ENCODE data around the gene NECTIN2. TPM values are rescaled to one million over a fixed set of nuclear protein-coding genes. Genes with fewer than 3 reads are reported as not detected.

NECTIN2 gene
- total RNA-seq, 1 experiment from 2014 or later = 176 TPM

- H4K8ac ChIP-seq (replicated peaks; ENCODE audit: insufficient read length, low read depth, low read length) = no peak overlapping the region
- H2BK5ac ChIP-seq (ENCODE audit: insufficient read length, low read length) = no peak overlapping the region
- no peak overlapping the region for H2BK120ac ChIP-seq (ENCODE audit: low read depth, low read length, poor library complexity, severe bottlenecking)
- no peak overlapping the region for H3K9ac ChIP-seq (ENCODE audit: extremely low read depth, insufficient read length, low read length)
- no peaks in the 10 kb centered on the region for H4K20me1 ChIP-seq (ENCODE audit: control insufficient read depth, insufficient read depth, insufficient read length)
- 0 out of 7 replicates have a peak overlapping the region, but pooled peaks of 2 of the 3 experiments have one; percentile 14 to 35 for H3K27ac Mint-ChIP-seq
- H3K4ac ChIP-seq (ENCODE audit: low read depth, low read length) = no peak overlapping the region
- no peak overlapping the region for H3K27ac ChIP-seq (ENCODE audit: insufficient read length, low read depth, low read length)
- no peak overlapping the region for H3K56ac ChIP-seq (ENCODE audit: insufficient read length, low read depth, low read length)
- WGBS (ENCODE audit: extremely low coverage, insufficient read length, low lambda C conversion rate) = no CpG with 5 or more reads among the region's 5 CpGs
- peaks cover 38 to 48% of the 10 kb centered on the region in 2 experiments for H3K4me1 Mint-ChIP-seq
- no peak overlapping the region for H2AK5ac ChIP-seq (ENCODE audit: insufficient read length, low read length)
- no peak overlapping the region for H3K4me3 Mint-ChIP-seq
- no peaks in the 10 kb centered on the region for H3K9me3 ChIP-seq (ENCODE audit: control insufficient read depth, low read depth, low read length)
- H3K14ac ChIP-seq (ENCODE audit: insufficient read depth, low read length) = no peak overlapping the region
- H3K27me3 Mint-ChIP-seq (ENCODE audit: low read depth) = peaks cover 53% of the 10 kb centered on the region
- H3K23ac ChIP-seq (ENCODE audit: insufficient read length, low read depth, low read length) = no peak overlapping the region
- H3K79me1 ChIP-seq (ENCODE audit: insufficient read depth, low read depth, low read length, poor library complexity, severe bottlenecking) = no peaks in the 10 kb centered on the region
- no peak overlapping the region for H4K5ac ChIP-seq (ENCODE audit: insufficient read length, low read depth, low read length)
- H3K23me2 ChIP-seq (ENCODE audit: insufficient read length, low read depth, low read length, poor library complexity, severe bottlenecking) = peaks cover 11% of the 10 kb centered on the region
- H4K91ac ChIP-seq (ENCODE audit: insufficient read length, low read depth, low read length) = no peak overlapping the region
- H3K4me2 ChIP-seq (ENCODE audit: insufficient read depth, insufficient read length, low read length) = no peak overlapping the region
- peaks cover 11% of the 10 kb centered on the region for H3K27me3 ChIP-seq (ENCODE audit: insufficient read depth, low read length)
- H3K4me1 ChIP-seq (ENCODE audit: insufficient read depth, low read length) = peaks cover 2% of the 10 kb centered on the region; the same call in 1 of the 2 replicates
- no peak for DNase-seq
- H3K79me2 ChIP-seq (ENCODE audit: insufficient read depth, low read length) = no peaks in the 10 kb centered on the region
- H3K9me3 Mint-ChIP-seq = no peaks in the 10 kb centered on the region
- no peak overlapping the region for H3T11ph ChIP-seq (ENCODE audit: low read length)
- peak overlapping the region; percentile 40 for H3K18ac ChIP-seq (ENCODE audit: insufficient read length, low read depth, low read length)
- H2AFZ ChIP-seq (ENCODE audit: low read length) = no peak overlapping the region
- no peak overlapping the region for H2BK20ac ChIP-seq (ENCODE audit: low read depth, low read length, poor library complexity, severe bottlenecking)
- H2BK15ac ChIP-seq (ENCODE audit: low read depth, low read length) = no peak overlapping the region
- TF ChIP-seq CTCF (conservative IDR thresholded peaks at IDR 0.05) = no peak
- H2BK12ac ChIP-seq (ENCODE audit: insufficient read length, low read depth, low read length) = no peak overlapping the region
- H3K36me3 Mint-ChIP-seq (ENCODE audit: insufficient read depth in 1 of 3, low read depth in 3 of 3) = peaks cover 2 to 30% (median 24%) of the 10 kb centered on the region in 3 experiments; a peak in 5 of 7 replicates
Observed at GRCh38 chr19:44807162-44807561, 38.9 kb upstream of the NECTIN2 start.

All from H9 (cell line).